ENCODE results near the gene GRIK2. TPM values are rescaled to one million over a fixed set of nuclear protein-coding genes. Genes with fewer than 3 reads are reported as not detected.

The GRIK2 gene
- total RNA-seq, 2 donors from 2014 or later, result 1.00 to 4.5 TPM

DNA sequence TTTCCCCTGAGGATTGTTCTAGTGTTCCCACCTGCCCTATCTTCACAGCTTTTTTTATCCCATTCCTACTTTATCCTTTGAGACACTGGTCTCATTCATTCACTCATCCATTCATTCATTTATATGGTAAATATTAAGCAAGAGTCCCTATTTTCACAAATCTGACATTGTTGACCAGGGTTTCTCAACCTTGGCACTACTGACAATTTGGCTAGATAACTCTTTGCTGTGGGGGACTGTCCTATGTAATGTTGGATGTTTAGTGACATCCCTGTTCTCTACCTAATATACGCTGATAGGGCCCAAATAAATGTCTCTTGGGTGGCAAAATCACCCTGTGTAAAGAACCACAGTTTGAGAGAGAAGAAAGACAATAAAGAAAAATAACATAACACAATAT is 345.0 kb downstream of the GRIK2 start:
- H3K27ac Mint-ChIP-seq, result no peak overlapping the region
- no peak overlapping the region for H3K4me3 Mint-ChIP-seq
- H3K9ac ChIP-seq (ENCODE audit: extremely low read depth, low read length, poor library complexity, severe bottlenecking), result no peak overlapping the region
- H3K36me3 ChIP-seq (ENCODE audit: control insufficient read depth, insufficient read depth, low read length), result no peaks in the 10 kb centered on the region
- TF ChIP-seq, protein P1, sequence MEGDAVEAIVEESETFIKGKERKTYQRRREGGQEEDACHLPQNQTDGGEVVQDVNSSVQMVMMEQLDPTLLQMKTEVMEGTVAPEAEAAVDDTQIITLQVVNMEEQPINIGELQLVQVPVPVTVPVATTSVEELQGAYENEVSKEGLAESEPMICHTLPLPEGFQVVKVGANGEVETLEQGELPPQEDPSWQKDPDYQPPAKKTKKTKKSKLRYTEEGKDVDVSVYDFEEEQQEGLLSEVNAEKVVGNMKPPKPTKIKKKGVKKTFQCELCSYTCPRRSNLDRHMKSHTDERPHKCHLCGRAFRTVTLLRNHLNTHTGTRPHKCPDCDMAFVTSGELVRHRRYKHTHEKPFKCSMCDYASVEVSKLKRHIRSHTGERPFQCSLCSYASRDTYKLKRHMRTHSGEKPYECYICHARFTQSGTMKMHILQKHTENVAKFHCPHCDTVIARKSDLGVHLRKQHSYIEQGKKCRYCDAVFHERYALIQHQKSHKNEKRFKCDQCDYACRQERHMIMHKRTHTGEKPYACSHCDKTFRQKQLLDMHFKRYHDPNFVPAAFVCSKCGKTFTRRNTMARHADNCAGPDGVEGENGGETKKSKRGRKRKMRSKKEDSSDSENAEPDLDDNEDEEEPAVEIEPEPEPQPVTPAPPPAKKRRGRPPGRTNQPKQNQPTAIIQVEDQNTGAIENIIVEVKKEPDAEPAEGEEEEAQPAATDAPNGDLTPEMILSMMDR (conservative IDR thresholded peaks at IDR 0.05), result no peak
- no peaks in the 10 kb centered on the region for H3K27me3 Mint-ChIP-seq (ENCODE audit: insufficient read depth)
- no peaks in the 10 kb centered on the region for H3K4me1 ChIP-seq (ENCODE audit: control insufficient read depth, insufficient read depth, low read length)
- peaks cover 23% of the 10 kb centered on the region for H3K4me1 Mint-ChIP-seq
- DNase-seq, result no peak
- WGBS, 2 experiments (ENCODE audit: insufficient coverage in 1 of 2, insufficient read length in 1 of 2), result 100% methylated on average over 1 of the region's 1 CpG; no CpG with 5 or more reads in 1 of the 2 experiments
- peaks cover 22% of the 10 kb centered on the region for H3K36me3 Mint-ChIP-seq (ENCODE audit: low read depth)
- no peaks in the 10 kb centered on the region for H3K27me3 ChIP-seq (ENCODE audit: control insufficient read depth, insufficient read depth, low read length, poor library complexity, severe bottlenecking)
- H3K4me3 ChIP-seq (ENCODE audit: low read length), result no peak overlapping the region
- no peak overlapping the region for H3K27ac ChIP-seq (ENCODE audit: low read depth, low read length)
- peaks cover 30% of the 10 kb centered on the region for H3K9me3 ChIP-seq (ENCODE audit: control insufficient read depth, low read length)
- H3K9me3 Mint-ChIP-seq, result peaks cover 32% of the 10 kb centered on the region

DNA sequence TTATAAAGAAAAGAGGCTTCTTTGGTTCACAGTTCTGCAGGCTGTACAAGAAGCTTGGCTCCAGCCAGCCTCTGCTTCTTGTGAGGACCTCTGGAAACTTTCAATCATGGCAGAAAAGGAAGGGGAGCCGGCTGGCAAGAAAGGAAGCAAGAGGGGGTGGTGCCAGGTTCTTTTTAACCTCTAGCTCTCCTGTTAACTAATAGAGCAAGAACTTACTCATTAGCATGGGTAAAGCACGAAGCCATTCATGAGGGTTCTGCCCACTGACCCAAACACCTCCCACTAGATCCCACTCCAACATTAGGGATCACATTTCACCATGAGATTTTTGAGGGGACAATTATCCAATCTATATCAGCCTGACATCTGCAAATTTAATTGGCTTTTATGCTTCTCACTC is 347.1 kb downstream of the GRIK2 start:
- no peak overlapping the region for H3K4me3 ChIP-seq (ENCODE audit: low read length)
- no peaks in the 10 kb centered on the region for H3K27me3 ChIP-seq (ENCODE audit: control insufficient read depth, insufficient read depth, low read length, poor library complexity, severe bottlenecking)
- TF ChIP-seq, protein P1 (conservative IDR thresholded peaks at IDR 0.05), result no peak
- H3K9ac ChIP-seq (ENCODE audit: extremely low read depth, low read length, poor library complexity, severe bottlenecking), result no peak overlapping the region
- Mint-ChIP-seq H3K27ac (peak overlapping the region; percentile 64), H3K4me3 (no peak overlapping the region), H3K27me3 (ENCODE audit: insufficient read depth) (no peaks in the 10 kb centered on the region), H3K9me3 (peaks cover 22% of the 10 kb centered on the region), H3K36me3 (ENCODE audit: low read depth) (peaks cover 13% of the 10 kb centered on the region), H3K4me1 (peaks cover 23% of the 10 kb centered on the region)
- no peaks in the 10 kb centered on the region for H3K4me1 ChIP-seq (ENCODE audit: control insufficient read depth, insufficient read depth, low read length)
- 40 to 61% methylated on average over 1 to 2 of the region's 2 CpGs for WGBS, 2 experiments (ENCODE audit: insufficient coverage in 1 of 2, insufficient read length in 1 of 2)
- H3K36me3 ChIP-seq (ENCODE audit: control insufficient read depth, insufficient read depth, low read length), result no peaks in the 10 kb centered on the region
- H3K9me3 ChIP-seq (ENCODE audit: control insufficient read depth, low read length), result peaks cover 25% of the 10 kb centered on the region
- no peak overlapping the region for H3K27ac ChIP-seq (ENCODE audit: low read depth, low read length)
- no peak for DNase-seq

DNA sequence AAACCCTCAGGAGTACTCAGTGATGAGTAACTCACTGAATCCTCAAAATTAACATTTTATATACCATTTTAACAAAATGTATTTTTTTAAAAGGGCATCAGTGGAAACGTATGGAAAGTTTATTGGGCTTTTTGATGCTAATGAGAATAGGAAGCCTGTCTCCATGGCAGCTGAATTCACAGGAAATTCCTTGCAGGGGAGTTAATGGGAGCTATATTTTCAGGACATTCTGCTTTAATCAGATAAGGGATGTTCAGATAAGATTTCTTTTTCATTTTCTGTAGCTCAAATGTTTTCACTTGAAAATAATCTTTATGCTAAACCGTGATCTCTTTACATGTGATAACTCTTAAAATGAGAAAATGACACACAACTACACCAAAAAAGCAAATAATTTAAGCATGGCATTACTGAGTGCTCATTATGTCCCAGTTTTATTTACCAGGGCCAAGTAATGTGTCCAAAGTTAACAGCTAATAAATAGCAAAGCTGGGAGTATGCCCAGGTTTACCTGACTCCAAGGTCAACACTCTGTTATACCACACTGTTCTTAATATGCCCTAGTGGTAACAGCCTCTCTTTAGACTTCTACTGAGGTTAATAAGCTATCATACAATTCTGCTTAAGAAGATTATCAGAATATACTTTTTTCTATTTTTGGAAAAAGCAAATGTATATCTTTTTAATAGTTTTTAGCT is 348.1 kb downstream of the GRIK2 start:
- H3K27me3 Mint-ChIP-seq (ENCODE audit: insufficient read depth), result no peaks in the 10 kb centered on the region
- H3K9ac ChIP-seq (ENCODE audit: extremely low read depth, low read length, poor library complexity, severe bottlenecking), result no peak overlapping the region
- no peaks in the 10 kb centered on the region for H3K36me3 ChIP-seq (ENCODE audit: control insufficient read depth, insufficient read depth, low read length)
- TF ChIP-seq, protein P1 (conservative IDR thresholded peaks at IDR 0.05), result no peak
- no peak overlapping the region for H3K27ac Mint-ChIP-seq
- peaks cover 23% of the 10 kb centered on the region for H3K4me1 Mint-ChIP-seq
- H3K9me3 Mint-ChIP-seq, result peaks cover 14% of the 10 kb centered on the region
- H3K4me3 ChIP-seq (ENCODE audit: low read length), result no peak overlapping the region
- H3K4me3 Mint-ChIP-seq, result no peak overlapping the region
- no peak overlapping the region for H3K27ac ChIP-seq (ENCODE audit: low read depth, low read length)
- WGBS, 2 experiments (ENCODE audit: insufficient coverage in 1 of 2, insufficient read length in 1 of 2), result 53% methylated on average over 2 of the region's 2 CpGs; no CpG with 5 or more reads in 1 of the 2 experiments
- H3K9me3 ChIP-seq (ENCODE audit: control insufficient read depth, low read length), result peaks cover 15% of the 10 kb centered on the region
- no peaks in the 10 kb centered on the region for H3K27me3 ChIP-seq (ENCODE audit: control insufficient read depth, insufficient read depth, low read length, poor library complexity, severe bottlenecking)
- H3K4me1 ChIP-seq (ENCODE audit: control insufficient read depth, insufficient read depth, low read length), result no peaks in the 10 kb centered on the region
- no peak for DNase-seq
- H3K36me3 Mint-ChIP-seq (ENCODE audit: low read depth), result peaks cover 11% of the 10 kb centered on the region

Data from endodermal cell (in vitro differentiated cells).